H9 (cell line): ENCODE data around the gene MYO3A. TPM values are rescaled to one million over a fixed set of nuclear protein-coding genes. Genes with fewer than 3 reads are reported as not detected.

ENCODE experiments used
- DNase-seq: peaks from one replicate; pipeline ENCODE4 v3.0.0-alpha.2; 2017
- H2AFZ ChIP-seq: one replicate; pipeline ENCODE4 v1.6.1; 2013; ENCODE audit warnings: mild to moderate bottlenecking, low read length, control low read depth, moderate library complexity
- H2AK5ac ChIP-seq: 2 replicates; pipeline ENCODE4 v1.6.1; 2013; ENCODE audit warnings: low read length, control low read depth, mixed read lengths; ENCODE audit not compliant: insufficient read length
- H2BK120ac ChIP-seq: one replicate; pipeline ENCODE4 v1.6.1; 2013; ENCODE audit warnings: low read depth, mild to moderate bottlenecking, low read length, control low read depth, inconsistent platforms; ENCODE audit not compliant: poor library complexity, severe bottlenecking
- H2BK12ac ChIP-seq: 2 replicates; pipeline ENCODE4 v1.6.1; 2013; ENCODE audit warnings: low read length, control low read depth, mixed read lengths, low read depth; ENCODE audit not compliant: insufficient read length
- H2BK15ac ChIP-seq: 2 replicates; pipeline ENCODE4 v1.6.1; 2013; ENCODE audit warnings: low read depth, low read length, control low read depth
- H2BK20ac ChIP-seq: one replicate; pipeline ENCODE4 v1.6.1; 2013; ENCODE audit warnings: low read depth, mild to moderate bottlenecking, low read length, control low read depth, inconsistent platforms; ENCODE audit not compliant: poor library complexity, severe bottlenecking
- H2BK5ac ChIP-seq: 2 replicates; pipeline ENCODE4 v1.6.1; 2013; ENCODE audit warnings: low read length, control low read depth, mixed read lengths; ENCODE audit not compliant: insufficient read length
- H3K14ac ChIP-seq: 2 replicates; pipeline ENCODE4 v1.6.1; 2013; ENCODE audit warnings: low read length, control low read depth; ENCODE audit not compliant: insufficient read depth
- H3K18ac ChIP-seq: 2 replicates; pipeline ENCODE4 v1.6.1; 2013; ENCODE audit warnings: low read depth, mild to moderate bottlenecking, mixed read lengths, low read length, control low read depth; ENCODE audit not compliant: insufficient read length
- H3K23ac ChIP-seq: 2 replicates; pipeline ENCODE4 v1.6.1; 2013; ENCODE audit warnings: low read length, control low read depth, mixed read lengths, low read depth; ENCODE audit not compliant: insufficient read length
- H3K23me2 ChIP-seq: 2 replicates; pipeline ENCODE4 v1.6.1; 2013; ENCODE audit warnings: low read depth, mild to moderate bottlenecking, mixed read lengths, low read length, control low read depth; ENCODE audit not compliant: insufficient read length, poor library complexity, severe bottlenecking
- H3K27ac ChIP-seq: 2 replicates; pipeline ENCODE4 v1.5.1; 2013; ENCODE audit warnings: low read length, control low read depth, mixed read lengths, low read depth; ENCODE audit not compliant: insufficient read length
- H3K27me3 ChIP-seq: 2 replicates; pipeline ENCODE4 v1.6.1; 2013; ENCODE audit warnings: low read length, control low read depth, inconsistent platforms; ENCODE audit not compliant: insufficient read depth
- H3K4ac ChIP-seq: 2 replicates; pipeline ENCODE4 v1.6.1; 2013; ENCODE audit warnings: low read depth, mild to moderate bottlenecking, control low read depth, inconsistent platforms, low read length, moderate library complexity
- H3K4me1 ChIP-seq: 2 replicates; pipeline ENCODE4 v1.6.1; 2013; ENCODE audit warnings: low read length, control low read depth, inconsistent platforms; ENCODE audit not compliant: insufficient read depth
- H3K4me2 ChIP-seq: 2 replicates; pipeline ENCODE4 v1.6.1; 2013; ENCODE audit warnings: low read length, control low read depth, mixed read lengths; ENCODE audit not compliant: insufficient read length, insufficient read depth
- H3K56ac ChIP-seq: 2 replicates; pipeline ENCODE4 v1.6.1; 2013; ENCODE audit warnings: low read depth, mild to moderate bottlenecking, mixed read lengths, low read length, control low read depth; ENCODE audit not compliant: insufficient read length
- H3K79me1 ChIP-seq: 2 replicates; pipeline ENCODE4 v1.6.1; 2013; ENCODE audit warnings: low read depth, mild to moderate bottlenecking, moderate library complexity, low read length, control low read depth, inconsistent platforms; ENCODE audit not compliant: insufficient read depth, poor library complexity, severe bottlenecking
- H3K79me2 ChIP-seq: 2 replicates; pipeline ENCODE4 v1.6.1; 2013; ENCODE audit warnings: low read length, control low read depth, inconsistent platforms; ENCODE audit not compliant: insufficient read depth
- H3K9ac ChIP-seq: 2 replicates; pipeline ENCODE4 v1.6.1; 2013; ENCODE audit warnings: low read length, control low read depth, mixed read lengths; ENCODE audit not compliant: insufficient read length; ENCODE audit errors: extremely low read depth
- H3K9me3 ChIP-seq: one replicate; pipeline ENCODE4 v1.6.1; 2013; ENCODE audit warnings: low read depth, low read length, inconsistent platforms; ENCODE audit not compliant: control insufficient read depth
- H3T11ph ChIP-seq: one replicate; pipeline ENCODE4 v1.6.1; 2013; ENCODE audit warnings: mild to moderate bottlenecking, low read length, control low read depth, inconsistent platforms
- H4K20me1 ChIP-seq: one replicate; pipeline ENCODE4 v1.6.1; 2013; ENCODE audit not compliant: control insufficient read depth, insufficient read length, insufficient read depth
- H4K5ac ChIP-seq: 2 replicates; pipeline ENCODE4 v1.6.1; 2013; ENCODE audit warnings: low read depth, mild to moderate bottlenecking, mixed read lengths, low read length, control low read depth; ENCODE audit not compliant: insufficient read length
- H4K8ac ChIP-seq: replicated peaks from 2 replicates; pipeline ENCODE4 v1.6.1; 2013; ENCODE audit warnings: low read length, control low read depth, mixed read lengths, low read depth; ENCODE audit not compliant: insufficient read length
- H4K91ac ChIP-seq: 2 replicates; pipeline ENCODE4 v1.6.1; 2013; ENCODE audit warnings: low read depth, mild to moderate bottlenecking, moderate library complexity, mixed read lengths, low read length, control low read depth; ENCODE audit not compliant: insufficient read length
- H3K27ac Mint-ChIP-seq, 3 experiments: 2 replicates in 2 of 3; 3 replicates in 1 of 3; pipeline ENCODE4 v1.8.0; 2020 to 2021; ENCODE audit warnings: mixed read lengths in 3 of 3, mild to moderate bottlenecking in 1 of 3, moderate library complexity in 1 of 3
- H3K27me3 Mint-ChIP-seq: 2 replicates; pipeline ENCODE4 v1.8.0; 2021; ENCODE audit warnings: low read depth, mild to moderate bottlenecking, moderate library complexity, mixed read lengths
- H3K36me3 Mint-ChIP-seq, 3 experiments: 2 replicates in 2 of 3; 3 replicates in 1 of 3; pipeline ENCODE4 v1.8.0; 2020 to 2021; ENCODE audit warnings: low read depth in 3 of 3, mixed read lengths in 3 of 3; ENCODE audit not compliant: insufficient read depth in 1 of 3
- H3K4me1 Mint-ChIP-seq, 2 experiments: 2 replicates each; pipeline ENCODE4 v1.8.0; 2020; ENCODE audit warnings: mixed read lengths in 2 of 2
- H3K4me3 Mint-ChIP-seq, 2 experiments: 2 replicates in 1 of 2; 3 replicates in 1 of 2; pipeline ENCODE4 v1.8.0; 2020 to 2021; ENCODE audit warnings: mild to moderate bottlenecking in 2 of 2, mixed read lengths in 2 of 2, moderate library complexity in 1 of 2
- H3K9me3 Mint-ChIP-seq, 2 experiments: 2 replicates in 1 of 2; 3 replicates in 1 of 2; pipeline ENCODE4 v1.8.0; 2020; ENCODE audit warnings: mild to moderate bottlenecking in 2 of 2, mixed read lengths in 2 of 2, moderate library complexity in 1 of 2
- WGBS: extraction: QIAGEN DNeasy Blood & Tissue Kit; methylation state at CpG from one replicate; pipeline ENCODE4 v1.1.7; 2013; ENCODE audit warnings: missing lambda C conversion rate, low lambda C conversion rate, mixed read lengths; ENCODE audit not compliant: insufficient read length; ENCODE audit errors: extremely low coverage; 5-methylcytosine and 5-hydroxymethylcytosine counted together
- total RNA-seq: library from RNA; stranded (reverse); gene quantifications from 2 replicates; pipeline ENCODE4 v1.2.1, GENCODE V29; 2021
- TF ChIP-seq, protein P1 (sequence below): fragments of 200-600 bp; sonication (generic); conservative IDR thresholded peaks from 3 replicates; pipeline ENCODE4 v1.8.0; 2021; ENCODE audit warnings: antibody characterized with exemption, mild to moderate bottlenecking

Gene MYO3A
- total RNA-seq, 1 experiment from 2014 or later: 4.3 TPM

DNA sequence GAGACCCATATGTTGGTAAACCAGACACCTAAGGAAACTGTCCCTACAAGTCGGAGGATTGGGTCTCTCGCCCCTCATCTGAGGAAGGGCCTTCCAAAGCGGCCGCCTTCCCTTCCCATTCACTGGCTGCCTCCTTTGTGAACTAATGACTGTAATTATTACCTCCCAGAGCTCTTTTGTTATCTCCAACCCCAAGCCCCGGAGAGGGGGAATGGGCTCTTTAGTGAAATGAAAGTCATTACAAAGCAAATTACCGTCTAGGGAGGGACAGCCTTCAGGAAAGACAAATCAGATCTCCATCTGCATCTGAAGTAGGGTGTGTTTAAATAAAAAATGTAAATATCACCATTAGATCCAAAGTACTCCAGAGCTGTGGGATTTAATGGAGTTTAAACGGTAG lies 280.0 kb downstream of the MYO3A start:
- no peaks in the 10 kb centered on the region; a peak in 2 of 7 replicates for H3K36me3 Mint-ChIP-seq
- no peak overlapping the region for H3K27ac ChIP-seq
- H3K4me3 Mint-ChIP-seq: peak overlapping the region; percentile 63 to 83
- peaks cover 3 to 9% of the 10 kb centered on the region in 2 experiments; a peak in 2 of 5 replicates for H3K9me3 Mint-ChIP-seq
- H2BK5ac ChIP-seq: no peak overlapping the region
- no peak overlapping the region for H4K5ac ChIP-seq
- no peak overlapping the region for H3K9ac ChIP-seq
- H3K79me2 ChIP-seq: no peaks in the 10 kb centered on the region
- no peak overlapping the region for H2BK12ac ChIP-seq
- peaks cover 59 to 62% of the 10 kb centered on the region in 2 experiments for H3K4me1 Mint-ChIP-seq
- H3K4me2 ChIP-seq: peak overlapping the region; percentile 57
- no peak overlapping the region for H2BK120ac ChIP-seq
- no peaks in the 10 kb centered on the region for H4K20me1 ChIP-seq
- H4K8ac ChIP-seq: no peak overlapping the region
- H3K18ac ChIP-seq: no peak overlapping the region
- H2BK15ac ChIP-seq: no peak overlapping the region
- H2AFZ ChIP-seq: no peak overlapping the region
- peaks cover 7% of the 10 kb centered on the region; the same call in 1 of the 2 replicates for H3K4me1 ChIP-seq
- no peak overlapping the region for H2AK5ac ChIP-seq
- no peak overlapping the region for H3K14ac ChIP-seq
- H3K27ac Mint-ChIP-seq: peak overlapping the region in 1 of 3 experiments; percentile 90; a peak in 2 of 7 replicates
- peaks cover 40% of the 10 kb centered on the region for H3K23me2 ChIP-seq
- H2BK20ac ChIP-seq: no peak overlapping the region
- H3K27me3 ChIP-seq: peaks cover 70% of the 10 kb centered on the region
- no peak overlapping the region for H3K56ac ChIP-seq
- no peak overlapping the region for H4K91ac ChIP-seq
- WGBS: no CpG with 5 or more reads among the region's 7 CpGs
- TF ChIP-seq, protein P1, sequence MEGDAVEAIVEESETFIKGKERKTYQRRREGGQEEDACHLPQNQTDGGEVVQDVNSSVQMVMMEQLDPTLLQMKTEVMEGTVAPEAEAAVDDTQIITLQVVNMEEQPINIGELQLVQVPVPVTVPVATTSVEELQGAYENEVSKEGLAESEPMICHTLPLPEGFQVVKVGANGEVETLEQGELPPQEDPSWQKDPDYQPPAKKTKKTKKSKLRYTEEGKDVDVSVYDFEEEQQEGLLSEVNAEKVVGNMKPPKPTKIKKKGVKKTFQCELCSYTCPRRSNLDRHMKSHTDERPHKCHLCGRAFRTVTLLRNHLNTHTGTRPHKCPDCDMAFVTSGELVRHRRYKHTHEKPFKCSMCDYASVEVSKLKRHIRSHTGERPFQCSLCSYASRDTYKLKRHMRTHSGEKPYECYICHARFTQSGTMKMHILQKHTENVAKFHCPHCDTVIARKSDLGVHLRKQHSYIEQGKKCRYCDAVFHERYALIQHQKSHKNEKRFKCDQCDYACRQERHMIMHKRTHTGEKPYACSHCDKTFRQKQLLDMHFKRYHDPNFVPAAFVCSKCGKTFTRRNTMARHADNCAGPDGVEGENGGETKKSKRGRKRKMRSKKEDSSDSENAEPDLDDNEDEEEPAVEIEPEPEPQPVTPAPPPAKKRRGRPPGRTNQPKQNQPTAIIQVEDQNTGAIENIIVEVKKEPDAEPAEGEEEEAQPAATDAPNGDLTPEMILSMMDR: no peak
- H3K4ac ChIP-seq: no peak overlapping the region
- peak; percentile 86 for DNase-seq
- H3K27me3 Mint-ChIP-seq: peaks cover 47% of the 10 kb centered on the region
- no peaks in the 10 kb centered on the region for H3K79me1 ChIP-seq
- H3T11ph ChIP-seq: no peak overlapping the region
- no peaks in the 10 kb centered on the region for H3K9me3 ChIP-seq
- no peak overlapping the region for H3K23ac ChIP-seq
